EL (cell line): ENCODE measurements around the gene GOLGA1.
A peak's percentile ranks its signal among the peaks of the same experiment; 100 is the strongest.

ENCODE experiments used
- DNase-seq: peaks from one replicate; pipeline ENCODE4 v3.0.0-alpha.2; 2016

GOLGA1 gene

GRCh38 chr9:124880501-124880900 is 60.4 kb downstream of the GOLGA1 start:
- no peak for DNase-seq

- DNase-seq: no peak
Observed at GRCh38 chr9:124879226-124879625, 61.7 kb downstream of the GOLGA1 start.

- DNase-seq: no peak
Observed at GRCh38 chr9:124878518-124878917, 62.4 kb downstream of the GOLGA1 start.

DNA sequence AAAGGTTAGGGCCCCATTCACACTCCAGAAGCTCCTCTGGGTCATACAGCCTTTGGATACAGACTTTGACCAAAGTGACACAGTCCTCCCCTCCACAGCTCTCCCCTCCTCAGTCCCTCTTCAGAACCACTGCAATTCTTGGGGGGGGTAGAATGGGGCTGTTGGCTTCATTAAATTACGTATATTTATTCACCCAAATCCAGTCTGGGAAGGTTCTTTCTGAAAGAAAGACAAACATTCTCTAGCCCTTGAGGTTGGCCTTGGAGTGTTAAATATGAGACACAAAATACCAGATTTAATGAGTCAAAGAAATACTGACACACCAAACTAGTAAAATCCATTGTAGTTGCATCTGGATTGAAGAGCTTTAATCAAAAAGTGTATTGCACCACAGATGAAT is 62.9 kb downstream of the GOLGA1 start:
- no peak for DNase-seq

DNA sequence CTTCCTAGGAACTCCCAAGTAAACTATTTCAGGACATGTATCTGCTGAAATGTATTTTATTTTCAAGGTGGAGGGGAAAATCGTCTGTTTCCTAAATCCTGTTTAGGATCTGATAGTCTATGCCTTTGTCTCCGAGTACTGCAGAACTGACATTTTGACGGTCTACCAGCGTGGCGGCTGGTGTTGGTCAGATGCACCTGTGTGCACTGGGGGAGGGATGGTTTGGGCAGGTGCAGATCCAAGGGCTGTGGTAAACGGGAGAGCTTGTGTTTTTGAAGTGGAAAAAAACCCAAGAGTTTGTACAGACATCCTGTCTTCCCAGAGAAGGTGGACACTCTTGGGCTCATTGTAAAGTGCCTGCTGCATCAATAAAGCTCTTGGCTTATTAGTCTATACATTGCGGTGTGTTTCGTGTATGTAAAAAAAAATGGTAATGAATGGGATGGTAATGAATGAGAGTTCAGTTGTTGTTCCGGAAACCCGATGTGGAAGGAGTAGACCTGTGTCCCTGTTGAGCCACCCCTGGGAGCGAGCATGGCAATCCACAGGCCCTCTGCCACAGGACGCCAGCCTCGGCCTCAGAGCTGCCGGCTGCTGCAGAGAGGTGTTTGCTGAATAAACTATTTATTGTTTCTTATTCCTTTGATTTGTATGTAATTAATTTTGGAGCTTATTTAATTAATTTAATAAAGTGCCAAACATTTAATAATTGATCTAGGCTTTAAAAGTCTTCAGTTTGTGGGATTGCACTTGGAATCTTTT is 63.7 kb downstream of the GOLGA1 start:
- no peak for DNase-seq

DNA sequence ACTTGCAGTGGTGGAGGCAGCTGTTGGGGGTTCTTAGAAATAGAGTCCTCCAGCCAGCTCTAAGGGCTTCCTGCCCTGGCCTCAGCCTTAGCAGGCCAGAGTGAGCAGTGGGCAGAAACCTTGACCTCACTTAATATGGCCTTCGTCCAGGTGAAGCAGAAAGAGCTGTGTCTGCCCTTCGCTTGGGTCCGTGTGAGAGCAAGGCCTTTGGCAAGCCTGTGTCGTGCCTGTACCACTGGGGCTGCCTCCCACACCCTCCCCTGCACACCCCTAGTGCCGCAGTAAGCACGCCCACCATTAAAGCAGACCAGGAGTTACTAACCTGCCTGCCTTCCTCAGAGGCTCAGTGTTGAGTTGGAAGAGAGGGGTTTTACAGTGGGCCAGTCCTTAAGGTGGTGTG is 65.4 kb downstream of the GOLGA1 start:
- no peak for DNase-seq

- no peak for DNase-seq
Observed at GRCh38 chr9:124873664-124874063, 67.2 kb downstream of the GOLGA1 start.

- DNase-seq: no peak
Observed at GRCh38 chr9:124871156-124871561, 69.7 kb downstream of the GOLGA1 start.

GRCh38 chr9:124870723-124871122 is 70.2 kb downstream of the GOLGA1 start:
- no peak for DNase-seq

DNA sequence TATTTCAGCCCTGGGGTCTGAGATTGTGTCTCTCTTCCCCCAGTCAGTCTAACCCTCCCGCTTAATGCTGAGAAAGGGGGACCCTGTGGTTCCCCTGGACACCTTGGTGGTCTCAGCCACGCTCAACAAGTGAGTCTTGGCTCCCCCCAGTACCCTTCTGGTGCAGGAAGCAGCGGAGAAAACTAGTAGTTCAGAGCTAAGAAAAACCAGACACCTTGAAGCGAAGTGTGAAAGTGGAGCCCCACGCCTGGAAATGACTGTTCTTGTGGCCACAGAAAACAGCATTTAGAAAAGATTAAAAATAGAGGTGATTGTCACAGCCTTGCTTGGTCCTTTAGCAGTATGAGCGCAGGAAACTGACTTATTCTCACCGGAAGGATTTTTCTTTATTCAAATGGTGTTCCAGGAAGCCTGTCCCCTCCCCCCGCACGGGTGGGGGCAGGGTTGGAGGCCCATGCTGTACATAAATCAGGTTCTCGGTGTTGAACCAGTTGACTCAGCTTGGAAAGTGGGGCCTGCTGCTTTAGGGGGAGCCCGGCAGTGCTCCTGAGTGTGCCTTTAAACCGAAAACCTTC is 70.8 kb downstream of the GOLGA1 start:
- DNase-seq: peak; percentile 51

- DNase-seq: no peak
Observed at GRCh38 chr9:124869466-124869985, 71.4 kb downstream of the GOLGA1 start.

- peak; percentile 86 for DNase-seq
Observed at GRCh38 chr9:124868511-124869465, 72.1 kb downstream of the GOLGA1 start.

- DNase-seq: no peak
Observed at GRCh38 chr9:124863371-124863871, 77.5 kb downstream of the GOLGA1 start.

DNA sequence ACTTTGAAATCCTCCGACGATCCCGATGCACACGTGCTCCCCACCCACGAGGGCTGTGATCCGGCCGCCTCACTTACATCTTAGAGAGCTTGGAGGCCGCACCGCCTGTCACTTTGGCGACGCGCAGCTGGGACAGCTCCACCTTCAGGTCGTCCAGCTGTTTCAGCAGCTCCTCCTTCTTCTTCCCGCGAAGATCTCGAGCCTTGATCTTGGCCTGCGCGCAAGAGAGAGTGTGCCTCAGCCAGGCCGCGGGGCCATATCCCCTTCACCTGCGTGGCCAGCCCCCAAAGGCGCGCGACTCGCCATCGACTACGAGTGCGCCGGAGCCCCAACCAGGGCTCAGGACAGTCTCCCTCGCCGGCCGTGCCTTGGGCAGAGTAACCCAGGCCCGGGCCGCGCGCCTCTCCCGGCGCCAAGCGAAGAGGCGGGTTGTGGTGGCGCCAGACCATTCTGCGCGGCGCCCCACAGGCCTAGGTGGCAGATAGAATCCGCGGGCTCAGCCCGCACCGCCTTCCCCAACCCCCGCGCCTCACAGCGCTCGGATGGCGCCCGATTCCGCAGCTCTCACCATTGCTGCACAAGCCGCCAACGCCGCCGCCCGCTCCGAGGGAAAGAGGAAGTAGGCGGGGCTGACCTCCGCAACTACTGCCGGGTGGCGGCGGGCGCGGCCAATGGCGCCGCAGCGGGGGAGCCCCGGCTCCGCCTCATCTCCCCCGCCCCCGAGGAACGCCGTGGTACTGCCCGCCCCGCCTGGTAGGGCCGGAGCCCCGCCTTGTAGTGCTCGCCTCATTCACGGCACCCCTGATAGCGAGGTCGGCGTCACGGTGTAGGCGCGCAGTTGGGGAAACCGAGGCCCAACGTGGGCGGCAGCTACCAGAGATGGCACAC is 79.3 kb downstream of the GOLGA1 start, which contains the start of the genes ARPC5L and RPL35:
TSS of gene ARPC5L (plus strand) at position 789 of the 888 bp plus-strand sequence. CDS start 7,161 bp downstream, outside the sequence.
TSS of gene RPL35 (minus strand) at position 616 of the 888 bp plus-strand sequence. CDS start at position 571, 45 bp downstream.
- peak; percentile 94 for DNase-seq

DNA sequence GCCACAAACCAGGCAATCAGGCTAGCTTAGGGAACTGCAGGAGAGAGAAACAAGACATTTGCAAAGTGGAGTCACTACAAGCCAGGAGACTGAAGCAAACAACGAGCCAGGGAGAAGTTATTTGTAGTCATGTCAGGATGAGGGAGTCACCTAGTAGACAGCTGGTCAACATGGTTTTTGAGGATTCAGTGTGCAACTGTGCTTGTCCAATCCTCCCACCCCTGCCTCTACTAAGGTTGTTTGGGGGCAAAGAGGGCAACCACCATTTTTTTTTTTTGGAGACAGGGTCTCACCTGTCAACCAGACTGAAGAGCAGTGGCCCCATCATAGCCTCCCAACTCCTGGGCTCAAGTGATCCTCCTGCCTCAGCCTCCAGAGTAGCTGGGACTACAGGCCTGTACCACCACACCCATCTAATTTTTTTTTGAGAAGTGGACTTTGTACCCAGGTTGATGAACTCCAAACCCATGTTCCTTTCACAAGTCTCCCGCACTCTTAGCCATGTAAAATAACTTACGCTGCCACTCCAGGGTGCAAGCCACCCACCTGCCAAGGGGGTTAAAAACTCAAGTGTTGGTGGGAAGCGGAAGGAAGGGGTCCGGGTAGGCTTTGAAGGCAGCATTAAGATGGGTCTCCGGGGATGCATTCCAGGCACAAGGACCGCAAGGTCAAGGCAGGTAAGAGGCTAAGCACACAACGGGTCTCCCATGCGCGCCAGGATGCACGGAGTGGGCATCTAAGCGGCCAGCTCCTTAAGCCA is 80.1 kb downstream of the GOLGA1 start:
- no peak for DNase-seq

- DNase-seq: no peak
Observed at GRCh38 chr9:124859803-124860581, 80.9 kb downstream of the GOLGA1 start.

GRCh38 chr9:124858330-124859046 is 82.4 kb downstream of the GOLGA1 start:
- DNase-seq: no peak

DNA sequence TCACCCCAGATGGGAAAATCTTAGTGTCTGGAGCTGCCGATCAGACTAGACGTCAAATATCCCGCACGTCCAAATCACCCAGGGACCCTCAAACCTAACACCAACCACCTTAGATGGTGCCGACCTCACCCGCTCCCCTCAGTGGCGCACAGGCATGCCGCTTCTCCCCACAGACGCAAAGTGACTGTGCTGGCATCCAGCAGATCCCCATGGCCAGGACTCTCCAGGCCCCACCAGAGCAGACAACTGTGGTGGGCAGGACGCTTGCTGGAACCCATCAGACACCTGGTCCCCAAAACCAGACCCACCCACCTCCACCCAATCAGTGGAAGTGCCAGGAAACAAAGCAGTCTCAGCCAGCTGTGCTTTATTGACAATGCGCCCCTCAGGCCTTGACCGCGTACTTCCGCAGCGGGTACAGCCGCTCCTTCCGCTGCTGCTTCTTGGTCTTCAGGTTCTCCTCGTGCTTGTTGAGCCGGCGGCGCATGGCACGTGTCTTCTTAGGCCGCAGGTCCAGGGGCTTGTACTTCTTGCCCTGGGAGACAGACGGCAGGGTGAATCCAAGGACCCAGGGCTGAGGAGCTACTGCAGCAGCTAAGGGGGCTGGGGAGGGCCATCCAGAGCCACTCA is 83.2 kb downstream of the GOLGA1 start:
- DNase-seq: no peak
